Stimulated activated CD8-positive, alpha-beta memory T cell treated with anti-CD3 and anti-CD28 coated beads, Interleukin-4, amount 100 ng/mL, for 4 hours (primary cell): ENCODE results near the gene ZMAT3.
"Not testable (repeated sequence)": the region's sequence is repeated elsewhere in the genome, so short reads cannot be mapped to it uniquely, and the experiment has no call there.

Source experiments
- DNase-seq, 2 donors: peaks; one replicate each; pipeline ENCODE4 v3.0.0-alpha.2; 2020; ENCODE audit warnings: low read depth in 2 of 2, low spot score in 1 of 2

ZMAT3 gene, protein sequence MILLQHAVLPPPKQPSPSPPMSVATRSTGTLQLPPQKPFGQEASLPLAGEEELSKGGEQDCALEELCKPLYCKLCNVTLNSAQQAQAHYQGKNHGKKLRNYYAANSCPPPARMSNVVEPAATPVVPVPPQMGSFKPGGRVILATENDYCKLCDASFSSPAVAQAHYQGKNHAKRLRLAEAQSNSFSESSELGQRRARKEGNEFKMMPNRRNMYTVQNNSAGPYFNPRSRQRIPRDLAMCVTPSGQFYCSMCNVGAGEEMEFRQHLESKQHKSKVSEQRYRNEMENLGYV

DNA sequence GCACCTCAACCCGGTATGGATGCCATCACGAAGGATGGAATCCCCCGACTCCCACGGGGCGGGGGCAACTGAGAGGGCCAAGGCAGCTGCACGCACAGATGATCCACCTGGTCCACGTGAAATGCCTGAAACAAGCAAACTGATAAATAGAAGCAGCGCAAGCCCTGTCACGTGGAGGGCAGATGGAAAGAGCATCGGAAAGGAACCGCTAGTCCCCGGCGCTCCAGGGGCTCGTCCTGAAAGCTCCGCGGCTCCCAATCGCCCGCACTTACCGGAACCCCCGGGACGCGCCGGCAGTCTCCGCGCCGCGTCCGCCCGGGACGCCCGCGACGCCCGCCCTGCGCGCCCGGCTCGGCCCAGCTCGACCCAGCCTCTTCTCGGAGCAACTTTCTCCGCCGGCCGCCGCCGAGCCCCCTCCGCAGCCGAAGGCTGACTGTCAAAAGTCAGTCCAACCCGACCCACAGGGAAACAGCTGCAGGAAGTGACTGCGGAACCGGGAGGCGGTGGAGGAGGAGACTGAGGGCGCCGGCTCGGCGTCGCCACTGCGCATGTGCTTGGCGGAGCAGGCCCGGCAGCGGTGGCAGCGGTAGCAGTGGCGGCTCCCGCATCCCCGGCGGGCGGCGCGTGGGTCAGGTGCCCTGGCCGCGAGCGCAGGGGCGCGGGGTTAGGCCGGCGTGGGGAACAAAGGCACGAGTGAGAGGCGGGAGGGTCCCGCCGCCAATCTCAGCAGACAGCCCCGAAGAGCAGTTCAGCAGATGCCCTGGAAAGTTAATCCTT lies at the start of gene ZMAT3:
ZMAT3 (minus strand) TSS at position 487 of the 777 bp plus-strand sequence. CDS start 4,057 bp downstream, outside the sequence.
- peak; percentile 71 to 74 for DNase-seq

DNA sequence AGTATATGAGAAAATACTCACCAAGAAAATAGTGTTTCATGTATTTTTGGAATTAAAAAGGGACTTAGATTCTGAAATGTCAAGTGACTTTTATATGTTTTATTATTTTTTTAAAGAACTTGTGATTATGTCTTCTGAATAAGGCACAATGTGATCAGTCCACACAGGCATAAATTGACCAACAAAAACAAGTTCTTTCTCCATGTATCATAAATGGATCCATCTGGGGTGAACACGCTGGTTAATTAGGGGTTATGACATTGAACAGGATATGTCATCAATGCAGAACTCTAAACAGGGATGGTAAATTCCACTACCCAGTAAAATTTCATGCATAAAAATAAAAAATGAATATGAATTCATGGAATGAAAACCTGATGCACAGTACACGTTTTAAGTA lies 45.2 kb upstream of the ZMAT3 start:
- DNase-seq: no peak

DNA sequence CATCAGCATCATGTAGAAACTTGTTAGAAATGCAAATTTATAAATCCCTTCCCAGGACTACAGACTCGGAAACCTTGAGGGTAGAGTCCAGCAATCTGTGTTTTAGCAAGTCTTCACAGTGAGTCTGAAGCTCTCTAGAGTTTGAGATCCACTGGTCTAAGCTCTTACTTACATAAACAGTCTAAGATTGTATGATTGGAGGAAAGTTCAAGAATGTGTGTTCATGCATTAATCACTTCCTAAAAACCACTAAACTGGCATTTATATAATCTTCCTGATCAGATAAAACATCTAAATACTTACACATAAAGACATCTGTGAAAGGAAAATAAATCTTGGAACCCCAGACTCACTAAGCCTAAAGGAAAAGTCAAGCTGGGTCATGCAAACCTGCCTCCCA lies 43.8 kb upstream of the ZMAT3 start:
- DNase-seq: not testable (repeated sequence)

DNA sequence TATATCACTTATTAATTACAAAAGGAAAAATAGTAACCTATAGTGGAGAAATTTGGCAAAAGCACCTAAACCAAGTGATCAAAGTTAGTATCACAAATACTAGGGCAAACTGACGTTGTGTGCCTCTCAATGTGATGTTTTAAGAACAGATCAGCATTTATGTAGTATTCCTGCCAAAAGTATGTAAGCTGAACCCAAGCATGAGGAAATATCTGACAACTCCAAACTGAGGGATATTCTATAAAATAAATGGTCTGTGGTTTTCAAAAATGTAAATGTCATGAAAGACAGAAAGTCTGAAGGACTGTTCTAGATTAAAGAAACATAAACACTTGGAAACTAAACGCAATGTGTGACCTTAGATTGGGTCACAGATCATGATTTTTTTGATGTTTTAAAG lies 42.3 kb upstream of the ZMAT3 start:
- DNase-seq: no peak

DNA sequence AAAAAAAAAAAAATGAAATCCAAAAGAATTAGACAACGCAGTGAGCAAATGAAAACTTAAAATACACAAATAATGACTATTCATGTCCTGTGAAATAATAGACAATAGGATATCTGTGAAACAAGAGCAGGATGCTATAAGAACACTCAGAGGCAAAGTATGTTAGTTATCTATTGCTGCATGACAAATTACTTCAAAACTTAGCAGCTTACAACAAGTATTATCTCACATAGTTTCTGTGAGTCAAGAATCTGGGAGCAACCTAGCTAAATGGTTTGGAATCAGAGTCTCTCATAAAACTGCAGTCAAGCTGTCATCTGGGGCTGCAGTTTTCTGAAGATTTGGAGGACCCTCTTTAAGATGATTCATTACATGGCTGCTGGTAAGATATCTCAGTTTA lies 36.5 kb upstream of the ZMAT3 start:
- DNase-seq: no peak

DNA sequence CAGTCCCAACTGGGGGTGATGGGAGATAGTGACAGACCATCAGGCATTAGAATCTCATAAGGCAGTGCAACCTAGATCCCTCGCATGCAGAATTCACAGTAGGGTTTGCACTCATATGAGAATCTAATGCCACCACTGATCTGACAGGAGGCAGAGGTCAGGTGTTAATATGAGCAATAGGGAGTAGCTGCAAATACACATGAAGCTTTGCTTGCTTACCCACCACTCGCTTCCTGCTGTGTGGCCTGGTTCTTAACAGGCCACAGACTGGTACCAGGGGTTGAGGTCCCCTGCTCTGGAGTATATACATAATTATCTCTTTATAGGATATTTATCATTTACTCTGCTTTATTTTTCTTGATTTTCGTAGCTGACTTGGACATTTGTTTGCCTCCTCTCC lies 36.0 kb upstream of the ZMAT3 start:
- no peak for DNase-seq

DNA sequence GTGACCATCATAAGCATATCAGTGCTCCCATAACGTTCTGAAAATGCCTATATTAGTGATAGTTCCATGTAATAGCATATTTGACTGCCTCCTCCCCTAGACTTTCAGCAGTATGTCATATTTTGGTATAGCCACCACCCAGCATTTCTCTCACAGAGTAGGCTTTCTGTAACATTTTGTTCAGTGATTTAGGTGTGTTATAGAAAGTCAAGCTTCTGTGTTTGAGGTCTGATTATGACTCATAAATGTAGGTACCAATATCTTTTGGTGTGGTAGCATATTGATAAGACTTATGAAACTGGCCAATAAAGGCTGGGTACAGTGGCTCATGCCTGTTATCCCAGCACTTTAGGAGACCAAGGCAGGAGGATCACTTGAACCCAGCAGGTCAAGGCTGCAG lies 34.3 kb upstream of the ZMAT3 start:
- DNase-seq: no peak

DNA sequence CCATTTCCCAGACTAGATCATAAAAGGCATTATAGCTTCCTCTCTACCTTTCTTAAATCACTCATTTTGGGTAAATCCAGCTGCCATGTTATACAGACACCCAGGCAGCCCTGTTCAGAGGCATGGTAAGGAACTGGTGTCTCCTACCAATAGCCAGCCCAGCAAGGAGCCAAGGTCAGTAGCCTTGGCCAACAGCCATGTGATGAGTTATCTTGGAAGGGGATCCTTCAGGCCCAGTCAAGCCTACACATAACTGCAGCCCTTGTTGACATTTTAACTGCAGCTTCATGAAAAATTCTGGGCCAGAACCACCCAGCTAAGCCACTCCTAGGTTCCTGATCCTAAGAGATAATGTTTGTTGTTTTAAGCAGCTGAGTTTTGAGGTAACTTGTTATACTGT lies 29.0 kb upstream of the ZMAT3 start:
- DNase-seq: no peak

DNA sequence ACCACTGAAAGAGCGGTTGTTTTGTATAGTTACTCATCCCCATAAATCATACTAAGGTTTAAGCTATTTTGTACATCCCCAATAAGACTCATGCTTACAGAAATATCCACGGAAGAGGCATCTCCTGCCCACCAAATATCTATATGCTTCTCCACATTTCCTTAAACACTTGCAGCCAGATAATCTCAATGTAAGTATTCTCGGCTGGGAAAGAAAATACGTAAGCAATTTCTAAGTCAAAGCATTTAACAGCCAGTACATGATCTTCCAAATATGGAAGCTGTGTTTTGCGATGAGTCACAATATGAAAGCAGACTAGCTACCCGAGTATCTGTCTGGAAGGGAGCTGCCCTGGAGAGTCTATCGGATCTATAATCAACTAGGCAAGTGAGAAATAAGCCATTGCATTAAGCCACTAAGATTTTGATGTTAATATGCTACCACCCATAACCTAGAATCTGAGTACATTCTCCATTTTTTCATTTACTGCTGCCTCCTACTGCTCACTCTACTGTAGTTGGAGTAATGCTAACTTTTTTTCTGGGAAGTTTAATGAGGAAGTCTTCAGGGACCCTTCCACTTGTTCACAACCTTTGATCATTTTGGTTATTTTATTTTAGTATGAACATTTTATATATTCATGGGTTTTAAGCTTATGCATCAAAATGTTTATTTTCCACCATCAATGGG lies 26.9 kb upstream of the ZMAT3 start:
- DNase-seq: no peak

DNA sequence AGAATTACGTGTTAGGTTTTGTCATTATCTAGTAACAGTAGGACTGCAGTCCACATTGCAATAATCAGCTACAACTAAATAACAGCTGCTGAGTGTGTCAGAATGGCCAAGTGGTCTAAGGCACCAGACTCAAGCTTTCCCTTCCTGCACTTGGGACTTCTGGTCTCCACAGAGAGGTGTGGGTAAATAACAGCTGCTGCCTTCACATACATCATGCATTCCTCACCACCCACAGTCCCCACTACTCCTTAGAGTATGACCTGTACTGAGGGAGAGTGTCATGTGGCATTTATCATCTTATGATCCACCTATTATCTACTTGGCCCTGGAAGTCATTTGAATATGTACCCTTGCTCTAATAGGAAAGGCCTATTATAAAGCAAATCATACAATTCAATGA lies 22.2 kb upstream of the ZMAT3 start:
- no peak for DNase-seq

DNA sequence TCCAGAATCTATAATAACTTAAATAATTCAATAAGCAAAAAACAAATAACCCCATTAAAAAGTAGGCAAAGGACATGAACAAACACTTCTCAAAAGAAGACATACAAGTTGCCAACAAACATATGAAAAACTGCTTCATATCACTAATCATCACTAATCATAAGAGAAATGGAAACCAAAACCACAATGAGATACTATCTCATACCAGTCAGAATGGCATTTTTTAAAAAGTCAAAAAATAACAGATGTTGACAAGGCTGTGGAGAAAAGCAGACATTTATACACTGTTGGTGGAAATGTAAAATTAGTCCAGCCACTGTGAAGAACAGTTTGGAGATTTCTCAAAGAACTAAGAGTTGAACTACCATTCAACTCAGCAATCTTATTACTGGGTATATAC lies 19.5 kb upstream of the ZMAT3 start:
- DNase-seq: no peak

DNA sequence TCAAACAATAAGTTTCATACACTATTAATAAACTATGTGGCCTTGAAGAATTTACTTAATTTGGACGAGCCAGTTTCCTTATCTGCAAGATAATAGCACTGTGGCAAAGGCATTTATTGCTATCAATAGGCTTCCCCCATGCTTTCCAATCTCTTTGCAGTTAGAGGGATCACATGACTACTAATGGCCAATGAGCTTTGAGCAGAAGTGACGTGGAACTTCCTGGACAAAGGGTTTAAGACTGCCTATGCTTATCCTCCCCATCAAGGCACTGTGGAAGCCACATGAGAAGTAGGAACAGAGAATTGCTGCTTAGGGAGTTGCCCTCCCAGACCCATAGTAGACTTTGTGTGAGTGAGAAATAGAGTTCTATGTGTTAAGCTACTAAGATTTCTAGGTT lies 16.7 kb upstream of the ZMAT3 start:
- DNase-seq: no peak

DNA sequence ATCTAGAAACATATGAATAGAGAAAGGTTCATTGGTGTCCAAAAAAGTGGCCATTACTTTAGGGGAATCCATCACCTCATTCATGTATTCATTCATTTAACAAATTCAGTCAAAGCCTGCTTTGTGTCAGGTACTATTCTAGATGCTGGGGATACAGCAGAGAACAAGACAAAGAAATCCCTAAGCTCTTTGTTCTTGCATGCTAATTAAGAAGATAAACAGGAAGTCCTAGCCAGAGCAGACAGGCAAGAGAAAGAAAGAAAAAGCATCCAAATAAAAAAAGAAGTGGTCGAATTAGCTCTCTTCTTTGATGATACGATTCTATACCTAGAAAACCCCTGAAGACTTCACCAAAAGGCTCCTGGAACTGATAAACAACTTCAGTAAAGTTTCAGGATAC lies 12.4 kb upstream of the ZMAT3 start:
- no peak for DNase-seq

DNA sequence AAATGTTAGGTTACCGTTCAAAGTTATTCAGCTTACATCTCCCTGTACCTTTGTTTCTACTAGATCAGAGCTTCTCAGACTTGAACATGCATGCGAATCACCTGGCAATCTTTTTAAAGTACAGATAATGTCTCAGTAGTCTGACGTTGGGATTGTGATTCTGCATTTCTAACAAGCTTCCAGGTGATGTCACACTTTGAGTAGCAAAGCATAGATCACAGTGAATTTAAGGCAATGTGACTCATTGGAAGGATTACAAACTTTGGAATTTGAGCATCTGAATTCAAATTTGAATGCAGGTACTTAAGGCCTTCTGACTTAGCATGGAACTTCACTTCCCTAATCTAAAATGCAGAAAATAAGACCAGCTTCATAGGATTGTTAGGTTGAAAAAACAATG lies 10.8 kb upstream of the ZMAT3 start:
- no peak for DNase-seq

DNA sequence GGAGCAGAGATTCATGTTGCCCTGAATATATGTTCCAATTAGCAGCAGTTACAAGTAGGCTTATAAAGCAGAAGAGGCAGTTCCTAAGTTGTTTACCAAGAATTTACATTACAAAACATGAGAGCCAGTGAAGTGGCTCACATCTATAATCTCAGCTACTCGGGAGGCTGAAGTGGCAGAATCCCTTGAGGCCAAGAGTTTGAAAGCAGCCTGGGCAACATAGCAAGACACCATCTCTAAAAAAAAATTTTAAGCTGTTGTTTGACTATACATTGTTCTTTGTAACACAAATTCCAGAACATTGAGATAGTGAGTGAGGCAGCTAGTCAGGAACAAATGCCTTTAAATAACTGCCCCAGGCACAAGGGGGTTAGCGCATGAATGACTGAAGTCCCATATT lies 10.3 kb upstream of the ZMAT3 start:
- DNase-seq: no peak

DNA sequence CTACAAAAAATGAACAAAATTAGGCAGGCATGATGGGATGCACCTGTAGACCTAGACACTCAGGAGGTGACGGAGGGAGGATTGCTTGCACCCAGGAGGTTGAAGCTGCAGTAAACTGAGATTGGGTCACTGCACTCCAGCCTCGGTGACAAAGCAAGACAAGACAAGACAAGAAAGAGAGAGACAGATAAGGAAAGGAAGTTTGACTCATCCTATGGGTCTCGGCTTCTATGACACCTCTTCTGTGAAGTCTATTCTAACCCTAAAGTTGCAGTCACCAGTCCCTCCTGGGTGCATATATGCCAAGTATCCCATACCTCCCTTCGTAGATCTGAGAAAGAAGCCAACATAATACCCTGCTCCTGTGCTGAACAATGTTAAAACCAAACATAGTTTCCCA lies 7.9 kb upstream of the ZMAT3 start:
- DNase-seq: no peak

DNA sequence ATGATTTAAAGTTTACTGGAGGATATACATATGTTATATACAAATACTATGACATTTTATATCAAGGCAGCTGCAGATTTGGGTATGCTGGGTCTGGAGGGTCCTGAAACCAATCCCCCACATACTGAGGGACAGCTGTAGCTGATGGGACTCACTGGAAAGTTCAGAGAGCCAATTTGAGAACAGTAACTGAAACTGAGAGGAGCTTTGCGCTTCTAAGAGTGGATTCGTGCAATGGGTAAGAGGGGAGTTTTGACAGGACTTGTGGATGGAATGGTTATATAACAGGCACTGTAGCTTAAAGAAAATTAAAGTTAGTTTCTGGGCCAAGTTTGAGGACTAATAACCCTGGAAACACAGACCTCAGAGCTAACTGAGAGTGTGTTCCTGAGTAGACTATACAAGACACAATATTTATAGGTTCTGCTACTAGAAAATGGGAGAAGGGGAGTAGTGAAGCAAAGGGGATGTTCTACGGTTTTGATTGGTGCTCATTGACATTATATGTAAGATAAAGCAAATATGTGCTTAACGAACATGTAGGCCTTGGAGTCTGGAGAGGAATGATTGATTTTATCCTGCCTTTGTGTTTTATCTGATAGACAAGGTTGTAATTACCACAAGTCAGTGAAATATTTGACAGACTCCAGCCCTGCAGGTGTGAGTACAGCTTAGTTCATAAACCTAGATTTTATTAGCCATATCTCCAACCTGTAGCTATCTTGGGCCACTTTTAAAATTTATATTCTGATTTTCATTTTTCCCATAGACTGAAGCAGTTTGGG lies 4.8 kb upstream of the ZMAT3 start:
- DNase-seq: no peak

DNA sequence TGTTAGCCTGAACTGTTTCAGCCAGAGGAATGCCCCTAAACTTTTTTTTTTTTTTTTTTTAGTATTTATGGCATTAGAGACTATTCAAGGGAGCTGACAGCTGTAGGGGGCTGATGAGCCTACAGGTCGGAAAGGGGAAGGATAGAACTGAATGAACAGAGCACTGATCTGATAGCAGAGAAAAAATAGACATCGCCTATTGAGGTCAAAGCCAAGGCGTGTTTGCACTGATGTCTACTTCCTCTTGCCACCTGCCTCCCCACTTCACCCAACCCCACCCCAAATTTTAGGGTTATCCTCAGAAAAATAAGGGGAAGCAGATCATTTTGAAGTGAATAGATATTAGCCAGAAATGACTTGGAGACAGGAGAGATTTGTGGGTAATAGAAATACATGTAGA lies 3.0 kb upstream of the ZMAT3 start:
- DNase-seq: no peak

DNA sequence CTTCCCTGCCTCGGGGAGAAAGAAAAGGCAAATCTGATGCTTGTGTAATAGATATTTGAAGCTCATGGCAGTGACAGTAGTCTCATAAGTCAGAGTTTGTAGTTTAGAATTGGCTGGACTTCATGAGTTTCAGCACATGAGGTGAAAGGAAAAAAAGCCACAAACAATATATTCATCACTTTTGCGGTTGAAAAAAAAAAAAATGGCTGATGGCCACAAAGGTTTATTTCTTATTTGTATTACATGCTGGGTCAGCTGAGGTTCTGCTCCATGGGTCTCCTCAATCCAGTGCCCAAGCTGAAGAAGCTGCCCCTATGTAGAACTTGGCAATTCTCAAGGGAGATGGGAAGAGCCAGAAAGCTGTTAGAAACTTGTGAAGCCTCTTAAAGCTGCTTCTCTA lies 2.2 kb upstream of the ZMAT3 start:
- no peak for DNase-seq

DNA sequence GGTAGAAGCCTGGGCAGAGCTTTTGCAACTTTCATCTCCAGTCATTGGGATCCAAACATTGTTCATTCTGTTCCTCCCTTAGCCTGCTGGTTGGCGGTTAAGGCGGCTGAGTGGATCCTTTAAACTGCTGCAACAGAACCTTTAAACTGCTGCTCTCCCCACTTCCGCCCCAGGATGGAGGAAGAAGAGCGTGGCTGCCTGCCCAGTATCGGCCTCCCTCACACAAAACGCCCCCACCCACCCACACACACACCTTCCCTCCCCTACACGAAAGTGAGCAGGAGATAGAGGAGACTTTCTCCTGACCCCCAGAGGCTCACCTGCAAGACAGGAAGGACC lies 460 bp upstream of the ZMAT3 start:
- no peak for DNase-seq

DNA sequence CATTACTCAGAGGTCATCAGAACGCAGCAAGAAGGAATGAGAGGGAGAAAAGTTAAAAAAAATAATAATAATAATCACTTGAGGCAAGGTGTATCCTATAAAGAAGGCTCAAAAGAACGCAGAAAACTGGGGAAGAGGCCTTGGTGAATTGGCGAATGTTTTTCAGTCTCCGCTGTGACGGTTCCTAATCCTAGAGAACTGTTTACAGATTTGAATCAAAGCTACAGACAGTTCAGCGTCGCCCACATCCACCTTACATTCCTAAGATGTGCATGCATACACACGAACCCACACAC lies 634 bp downstream of the ZMAT3 start:
- no peak for DNase-seq
